HCEC 1CT (cell line): ENCODE results near the gene CFAP45.
"Not testable (repeated sequence)": the region's sequence is repeated elsewhere in the genome, so short reads cannot be mapped to it uniquely, and the experiment has no call there.

ENCODE experiments used
- DNase-seq: peaks from one replicate; pipeline ENCODE4 v3.0.0-alpha.2; 2017

CFAP45 gene

GRCh38 chr1:159922511-159923202, 22.7 kb upstream of the CFAP45 start:
- peak; percentile 33 for DNase-seq

- no peak for DNase-seq
Measured at GRCh38 chr1:159921700-159922504, 21.9 kb upstream of the CFAP45 start.

DNA sequence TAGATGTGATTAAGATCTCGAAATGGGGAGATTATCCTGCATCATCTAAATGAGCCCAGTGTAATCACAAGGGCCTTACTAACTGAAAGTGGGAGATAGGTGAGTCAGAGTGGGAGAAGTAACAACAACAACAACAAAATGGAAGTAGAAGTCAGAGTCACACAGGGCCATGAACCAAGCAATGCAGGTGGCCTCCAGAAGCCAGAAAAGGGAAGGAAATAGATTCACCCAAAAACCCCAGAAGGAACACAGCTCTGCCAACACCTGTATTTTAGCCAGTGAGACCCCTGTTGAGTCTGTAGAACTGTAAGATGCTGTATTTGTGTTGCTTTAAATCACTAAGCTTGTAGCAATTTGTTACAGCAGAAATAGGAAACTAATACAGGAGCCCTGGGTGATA, 21.3 kb upstream of the CFAP45 start:
- no peak for DNase-seq

GRCh38 chr1:159920651-159921050, 20.7 kb upstream of the CFAP45 start:
- DNase-seq, result no peak

GRCh38 chr1:159920202-159920601, 20.2 kb upstream of the CFAP45 start:
- no peak for DNase-seq

DNA sequence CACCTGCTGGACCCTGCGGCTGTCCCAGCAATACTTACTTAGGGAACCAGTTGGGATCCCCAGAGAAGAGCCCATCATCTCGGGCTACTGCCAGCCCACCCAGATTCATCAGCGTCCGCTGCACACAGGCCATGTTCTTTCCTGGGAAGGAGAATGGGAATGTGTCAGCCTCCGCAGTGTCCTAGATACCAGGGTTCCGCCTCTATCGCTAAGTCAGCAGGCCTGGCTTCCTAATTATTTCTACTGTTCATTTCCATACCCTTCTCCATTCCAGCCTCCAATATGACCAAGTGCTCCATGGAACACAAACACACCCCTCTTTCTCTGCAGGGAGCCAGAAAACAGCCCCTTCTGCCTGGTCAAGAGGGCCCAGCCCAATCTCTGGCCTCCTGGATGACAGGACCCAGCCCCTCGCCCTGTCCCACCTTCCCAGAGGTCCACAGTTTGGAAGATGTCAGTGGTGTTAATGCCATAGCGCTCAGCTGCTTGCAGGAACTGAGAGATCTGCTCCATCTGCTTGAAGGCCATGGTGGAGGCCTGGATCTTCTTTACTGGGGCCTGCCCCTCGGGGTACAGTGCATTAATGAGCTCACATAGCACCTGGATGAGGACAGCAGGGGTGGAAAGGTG, 19.4 kb upstream of the CFAP45 start:
- DNase-seq, result no peak

DNA sequence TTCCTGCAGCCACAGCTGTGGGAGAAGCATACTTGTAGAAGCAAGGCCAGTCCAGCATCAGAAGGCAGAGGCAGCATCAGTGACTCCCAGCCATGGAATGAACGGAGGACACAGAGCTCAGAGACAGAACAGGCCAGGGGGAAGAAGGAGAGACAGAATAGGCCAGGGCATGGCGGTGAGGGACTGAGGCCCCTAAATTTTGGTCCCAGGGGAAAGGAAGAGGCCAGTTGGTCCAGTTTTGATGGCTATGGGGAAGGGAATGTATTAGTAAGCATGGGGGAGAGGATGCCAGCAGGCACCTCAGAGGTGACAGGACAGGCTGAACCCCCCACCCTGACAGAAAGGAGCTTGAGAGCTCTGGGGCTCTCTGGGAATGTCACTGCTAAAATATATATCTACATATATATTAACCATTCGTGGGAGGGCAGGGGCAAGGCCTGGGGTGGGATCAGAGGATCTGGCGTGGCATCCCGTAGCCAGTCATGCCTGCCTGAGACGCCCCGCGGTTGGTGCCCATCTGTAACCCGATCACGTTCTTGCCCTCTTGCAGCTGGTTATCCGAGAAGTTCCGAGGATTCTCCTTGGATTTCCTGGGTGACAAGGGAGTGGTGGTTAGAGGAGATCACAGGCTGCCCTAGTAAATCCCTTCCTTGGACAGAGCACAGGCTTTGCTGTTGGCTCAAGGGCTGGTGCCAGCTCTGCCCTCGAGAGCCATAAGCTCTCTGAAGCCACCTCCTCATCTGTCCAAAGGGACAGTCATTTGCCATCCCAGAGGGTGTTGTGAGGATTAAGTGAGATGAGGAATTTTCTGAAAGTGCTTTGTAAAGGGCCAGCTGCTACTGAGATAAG, 18.6 kb upstream of the CFAP45 start:
- no peak for DNase-seq

- DNase-seq, result no peak
Measured at GRCh38 chr1:159917533-159918351, 17.8 kb upstream of the CFAP45 start.

DNA sequence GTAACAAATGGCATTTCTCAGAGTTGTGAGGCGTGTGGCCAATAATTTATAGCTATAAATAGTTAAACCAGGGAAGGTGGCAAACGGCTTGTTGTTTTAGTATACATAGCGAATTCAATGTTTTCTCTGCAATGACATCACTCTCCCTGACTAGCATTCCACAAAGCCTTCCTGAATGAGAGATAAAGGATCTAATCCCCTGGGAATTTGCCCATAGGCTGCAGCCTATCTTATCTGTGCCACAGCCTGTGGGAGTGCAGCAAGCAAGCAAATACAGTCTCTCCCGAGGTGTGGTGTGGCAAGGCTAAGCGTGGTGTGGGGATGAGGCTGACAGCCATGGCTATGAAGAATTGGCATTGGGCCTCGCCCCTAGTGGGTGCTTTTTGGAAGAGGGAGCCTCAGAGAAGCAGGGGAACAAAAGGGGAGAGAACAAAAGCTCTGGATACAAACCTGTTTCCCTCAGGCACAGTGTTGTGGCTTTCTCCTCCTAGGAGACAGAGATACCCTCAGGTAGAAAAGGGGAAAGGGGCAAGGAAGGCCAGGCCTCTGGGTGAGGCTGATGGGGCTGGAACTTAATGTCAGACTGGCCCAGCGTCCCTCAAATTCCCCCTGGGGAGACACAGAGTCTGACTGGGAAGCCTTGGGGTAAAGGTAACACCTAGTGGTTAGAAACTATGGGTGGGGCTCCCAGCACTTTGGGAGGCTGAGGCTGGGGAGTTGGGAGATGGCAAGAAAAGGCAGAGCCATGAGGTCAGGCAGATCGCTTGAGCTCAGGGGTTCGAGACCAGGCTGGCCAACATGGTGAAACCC, 16.5 kb upstream of the CFAP45 start:
- peak; percentile 67 for DNase-seq

GRCh38 chr1:159915571-159916241, 15.7 kb upstream of the CFAP45 start:
- DNase-seq, result no peak

GRCh38 chr1:159914252-159915018, 14.5 kb upstream of the CFAP45 start:
- no peak for DNase-seq

DNA sequence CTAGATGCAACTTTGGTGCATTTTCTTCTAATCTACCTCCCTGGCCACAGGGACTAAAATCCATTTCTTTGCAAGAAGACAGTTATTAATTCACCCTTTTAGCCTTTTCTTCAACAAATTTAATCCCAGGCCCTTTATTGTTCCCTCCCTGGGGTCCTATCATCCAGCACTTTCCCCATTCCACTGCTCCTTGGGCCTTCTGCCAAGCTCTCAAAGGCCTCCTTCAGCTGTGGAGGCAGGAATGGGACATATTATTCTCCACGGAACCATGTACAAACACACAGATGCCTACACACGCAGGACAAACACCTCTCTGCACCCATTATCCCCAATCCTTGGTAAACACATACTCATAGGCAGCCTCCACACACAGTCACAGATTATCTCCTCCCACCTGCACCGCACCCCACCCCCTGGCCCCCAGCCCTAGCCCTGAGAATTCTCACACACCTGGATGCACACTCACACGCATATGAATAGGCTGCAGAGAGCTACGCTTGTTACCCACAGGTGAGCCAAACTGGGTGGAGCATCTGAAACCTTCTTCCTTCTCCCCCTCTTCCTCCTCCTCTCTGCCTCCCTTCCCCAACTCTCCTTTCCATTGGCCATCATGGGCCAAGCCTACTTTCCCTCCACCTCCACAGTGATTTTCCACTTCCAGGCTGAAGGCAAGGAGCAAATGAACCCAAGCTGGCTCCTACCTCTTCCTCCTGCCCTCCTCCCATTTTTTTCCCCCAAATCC, 13.7 kb upstream of the CFAP45 start:
- DNase-seq, result no peak

DNA sequence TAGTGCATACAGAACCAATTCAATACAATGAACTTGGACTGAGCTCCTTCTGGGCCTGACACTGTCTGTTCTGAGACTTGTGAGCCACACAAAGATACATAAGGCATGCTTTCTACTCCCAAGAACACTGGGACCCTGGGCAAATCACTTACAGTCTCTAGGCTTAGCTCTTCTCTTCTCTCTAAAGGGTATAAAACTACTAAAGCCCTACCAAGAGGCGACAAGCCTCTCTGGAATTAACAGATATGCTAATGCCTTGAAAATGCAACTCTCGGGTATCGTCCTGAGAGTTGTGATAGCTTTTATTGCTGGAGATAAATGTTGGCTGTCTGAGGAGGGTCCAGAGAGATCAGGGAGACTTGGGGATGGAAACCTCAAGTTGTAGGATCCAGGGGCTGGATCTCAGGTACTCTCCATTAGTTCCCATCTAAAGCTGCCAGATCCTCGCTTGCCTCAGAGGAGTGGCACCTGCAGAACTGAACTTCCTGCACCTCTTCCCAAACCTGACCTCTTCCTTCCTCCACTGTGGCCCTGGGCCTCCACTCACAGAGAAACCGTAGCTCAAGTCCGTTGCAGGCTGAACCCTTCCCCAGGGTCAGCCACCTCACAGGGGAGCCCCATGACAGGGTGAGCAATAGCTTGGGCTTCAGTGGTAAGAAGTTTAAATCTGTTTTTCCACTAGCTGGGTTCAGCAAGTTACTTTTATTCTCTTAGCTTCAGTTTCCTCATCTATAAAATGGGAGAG, 11.5 kb upstream of the CFAP45 start:
- no peak for DNase-seq

- DNase-seq, result no peak
Measured at GRCh38 chr1:159908031-159908940, 8.3 kb upstream of the CFAP45 start.

- DNase-seq, result no peak
Measured at GRCh38 chr1:159906960-159907359, 7.0 kb upstream of the CFAP45 start.

DNA sequence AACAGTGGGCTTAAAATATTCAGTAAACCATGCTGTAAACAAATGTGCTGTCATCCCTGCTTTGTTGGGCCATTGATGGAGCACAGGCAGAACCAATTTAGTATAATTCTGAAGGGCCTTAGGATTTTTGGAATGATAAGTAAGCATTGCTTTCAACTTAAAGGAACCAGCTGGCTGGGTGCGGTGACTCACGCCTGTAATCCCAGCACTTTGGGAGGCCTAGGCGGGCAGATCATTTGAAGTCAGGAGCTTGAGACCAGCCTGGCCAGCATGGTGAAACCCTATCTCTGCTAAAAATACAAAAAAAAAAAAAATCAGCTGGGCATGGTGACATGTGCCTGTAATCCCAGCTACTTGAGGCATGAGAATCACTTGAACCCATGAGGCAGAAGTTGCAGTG, 4.1 kb upstream of the CFAP45 start:
- not testable (repeated sequence) for DNase-seq

GRCh38 chr1:159902541-159902940, 2.6 kb upstream of the CFAP45 start:
- DNase-seq, result no peak
